Measurements from ENCODE around the gene ME2.
"Not testable (repeated sequence)": the region's sequence is repeated elsewhere in the genome, so short reads cannot be mapped to it uniquely, and the experiment has no call there.

ME2 gene

GRCh38 chr18:50847192-50847591 is 31.7 kb upstream of the ME2 start:
- no peak overlapping the region for H3K9ac ChIP-seq (ENCODE audit: low read length)
- no peak overlapping the region for H3K27ac ChIP-seq (ENCODE audit: low read depth, low read length)
- no peaks in the 10 kb centered on the region for H3K4me1 ChIP-seq (ENCODE audit: control insufficient read depth, insufficient read depth, low read length)
- H3K36me3 ChIP-seq (ENCODE audit: control insufficient read depth, insufficient read depth, low read length) = no peaks in the 10 kb centered on the region
- H3K27me3 ChIP-seq (ENCODE audit: control insufficient read depth, insufficient read depth, low read length) = no peaks in the 10 kb centered on the region
- no peak overlapping the region for H3K4me3 ChIP-seq (ENCODE audit: low read depth, low read length)
- H3K9me3 ChIP-seq (ENCODE audit: control insufficient read depth, insufficient read depth, low read depth, low read length) = no peaks in the 10 kb centered on the region

GRCh38 chr18:50848061-50848551 is 30.8 kb upstream of the ME2 start:
- Histone ChIP-seq H3K9me3 (ENCODE audit: control insufficient read depth, insufficient read depth, low read depth, low read length) (no peaks in the 10 kb centered on the region), H3K4me1 (ENCODE audit: control insufficient read depth, insufficient read depth, low read length) (no peaks in the 10 kb centered on the region), H3K36me3 (ENCODE audit: control insufficient read depth, insufficient read depth, low read length) (no peaks in the 10 kb centered on the region), H3K27ac (ENCODE audit: low read depth, low read length) (no peak overlapping the region), H3K9ac (ENCODE audit: low read length) (no peak overlapping the region), H3K27me3 (ENCODE audit: control insufficient read depth, insufficient read depth, low read length) (no peaks in the 10 kb centered on the region), H3K4me3 (ENCODE audit: low read depth, low read length) (no peak overlapping the region)

- Histone ChIP-seq H3K27me3 (ENCODE audit: control insufficient read depth, insufficient read depth, low read length) (no peaks in the 10 kb centered on the region), H3K4me3 (ENCODE audit: low read depth, low read length) (no peak overlapping the region), H3K9me3 (ENCODE audit: control insufficient read depth, insufficient read depth, low read depth, low read length) (no peaks in the 10 kb centered on the region), H3K36me3 (ENCODE audit: control insufficient read depth, insufficient read depth, low read length) (no peaks in the 10 kb centered on the region), H3K9ac (ENCODE audit: low read length) (no peak overlapping the region), H3K27ac (ENCODE audit: low read depth, low read length) (no peak overlapping the region), H3K4me1 (ENCODE audit: control insufficient read depth, insufficient read depth, low read length) (no peaks in the 10 kb centered on the region)
Measured at GRCh38 chr18:50848991-50849390, 29.9 kb upstream of the ME2 start.

DNA sequence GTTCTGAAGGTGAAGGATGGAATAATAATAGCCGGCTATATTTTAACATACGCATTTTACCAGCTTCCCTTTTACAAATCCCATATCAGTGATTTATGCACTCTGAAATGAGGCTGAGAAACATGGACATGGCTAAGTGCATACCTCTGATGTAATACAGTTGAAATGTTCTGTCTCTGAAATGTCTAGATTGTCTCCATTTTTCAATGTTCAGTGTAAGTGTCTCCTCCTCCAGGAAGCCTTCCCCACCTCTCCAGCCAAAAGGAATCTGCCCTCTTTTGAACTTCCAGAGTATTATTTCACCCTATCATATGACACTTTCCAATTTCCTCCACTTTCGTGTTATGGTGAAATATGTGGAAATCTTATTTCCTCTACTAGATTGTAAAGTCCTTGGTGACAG is 29.5 kb upstream of the ME2 start:
- Histone ChIP-seq H3K9ac (ENCODE audit: low read length) (no peak overlapping the region), H3K4me1 (ENCODE audit: control insufficient read depth, insufficient read depth, low read length) (no peaks in the 10 kb centered on the region), H3K27ac (ENCODE audit: low read depth, low read length) (no peak overlapping the region), H3K36me3 (ENCODE audit: control insufficient read depth, insufficient read depth, low read length) (no peaks in the 10 kb centered on the region), H3K27me3 (ENCODE audit: control insufficient read depth, insufficient read depth, low read length) (no peaks in the 10 kb centered on the region), H3K9me3 (ENCODE audit: control insufficient read depth, insufficient read depth, low read depth, low read length) (no peaks in the 10 kb centered on the region), H3K4me3 (ENCODE audit: low read depth, low read length) (no peak overlapping the region)

- Histone ChIP-seq H3K4me3 (ENCODE audit: low read depth, low read length) (no peak overlapping the region), H3K4me1 (ENCODE audit: control insufficient read depth, insufficient read depth, low read length) (no peaks in the 10 kb centered on the region), H3K27ac (ENCODE audit: low read depth, low read length) (no peak overlapping the region), H3K9me3 (ENCODE audit: control insufficient read depth, insufficient read depth, low read depth, low read length) (no peaks in the 10 kb centered on the region), H3K27me3 (ENCODE audit: control insufficient read depth, insufficient read depth, low read length) (no peaks in the 10 kb centered on the region), H3K9ac (ENCODE audit: low read length) (no peak overlapping the region), H3K36me3 (ENCODE audit: control insufficient read depth, insufficient read depth, low read length) (no peaks in the 10 kb centered on the region)
Measured at GRCh38 chr18:50850307-50851065, 28.4 kb upstream of the ME2 start.

GRCh38 chr18:50853863-50854271 is 25.1 kb upstream of the ME2 start:
- no peaks in the 10 kb centered on the region for H3K27me3 ChIP-seq (ENCODE audit: control insufficient read depth, insufficient read depth, low read length)
- no peaks in the 10 kb centered on the region for H3K4me1 ChIP-seq (ENCODE audit: control insufficient read depth, insufficient read depth, low read length)
- no peaks in the 10 kb centered on the region for H3K36me3 ChIP-seq (ENCODE audit: control insufficient read depth, insufficient read depth, low read length)
- H3K9me3 ChIP-seq (ENCODE audit: control insufficient read depth, insufficient read depth, low read depth, low read length) = no peaks in the 10 kb centered on the region
- H3K27ac ChIP-seq (ENCODE audit: low read depth, low read length) = no peak overlapping the region
- H3K4me3 ChIP-seq (ENCODE audit: low read depth, low read length) = no peak overlapping the region
- no peak overlapping the region for H3K9ac ChIP-seq (ENCODE audit: low read length)

DNA sequence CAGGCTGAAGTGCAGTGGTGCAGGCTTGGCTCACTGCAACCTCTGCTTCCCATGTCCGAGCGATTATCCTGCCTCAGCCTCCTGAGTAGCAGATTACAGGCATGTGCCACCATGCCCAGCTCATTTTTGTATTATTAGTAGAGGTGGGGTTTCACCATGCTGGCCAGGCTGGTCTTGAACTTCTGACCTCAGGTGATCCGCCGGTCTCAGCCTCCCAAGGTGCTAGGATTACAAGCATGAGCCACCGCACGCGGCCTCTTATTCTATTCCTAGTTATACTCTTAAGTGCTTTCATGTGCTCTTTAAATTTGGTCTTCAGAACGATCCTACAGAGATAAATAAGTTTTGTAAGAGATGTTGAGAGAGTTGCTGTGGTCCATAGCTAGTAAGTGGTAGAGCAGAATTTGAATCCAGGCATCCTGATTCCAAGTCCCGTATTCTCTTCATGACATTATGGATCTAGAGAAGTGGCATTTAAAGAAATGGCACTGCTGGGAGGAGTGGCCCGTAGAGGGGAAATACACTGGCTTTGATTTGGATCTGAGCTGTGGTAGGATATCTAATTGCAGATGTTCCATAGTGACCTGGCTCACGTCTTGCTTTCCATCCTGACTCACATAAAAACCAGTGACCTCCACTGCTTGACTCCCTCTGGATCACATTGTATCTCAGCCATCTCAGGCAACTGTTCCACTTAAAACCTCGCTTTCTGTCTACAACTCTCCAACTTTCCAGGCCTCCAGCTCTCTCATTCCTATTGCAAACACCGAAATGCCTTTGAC is 22.8 kb upstream of the ME2 start:
- H3K27ac ChIP-seq (ENCODE audit: low read depth, low read length) = no peak overlapping the region
- no peaks in the 10 kb centered on the region for H3K27me3 ChIP-seq (ENCODE audit: control insufficient read depth, insufficient read depth, low read length)
- no peak overlapping the region for H3K4me3 ChIP-seq (ENCODE audit: low read depth, low read length)
- H3K9ac ChIP-seq (ENCODE audit: low read length) = no peak overlapping the region
- no peaks in the 10 kb centered on the region for H3K36me3 ChIP-seq (ENCODE audit: control insufficient read depth, insufficient read depth, low read length)
- H3K4me1 ChIP-seq (ENCODE audit: control insufficient read depth, insufficient read depth, low read length) = no peaks in the 10 kb centered on the region
- no peaks in the 10 kb centered on the region for H3K9me3 ChIP-seq (ENCODE audit: control insufficient read depth, insufficient read depth, low read depth, low read length)

GRCh38 chr18:50857166-50857565 is 21.8 kb upstream of the ME2 start:
- not testable (repeated sequence) for H3K36me3 ChIP-seq (ENCODE audit: control insufficient read depth, insufficient read depth, low read length); H3K27ac ChIP-seq (ENCODE audit: low read depth, low read length); H3K9ac ChIP-seq (ENCODE audit: low read length); H3K4me1 ChIP-seq (ENCODE audit: control insufficient read depth, insufficient read depth, low read length); H3K4me3 ChIP-seq (ENCODE audit: low read depth, low read length); H3K27me3 ChIP-seq (ENCODE audit: control insufficient read depth, insufficient read depth, low read length); H3K9me3 ChIP-seq (ENCODE audit: control insufficient read depth, insufficient read depth, low read depth, low read length)

DNA sequence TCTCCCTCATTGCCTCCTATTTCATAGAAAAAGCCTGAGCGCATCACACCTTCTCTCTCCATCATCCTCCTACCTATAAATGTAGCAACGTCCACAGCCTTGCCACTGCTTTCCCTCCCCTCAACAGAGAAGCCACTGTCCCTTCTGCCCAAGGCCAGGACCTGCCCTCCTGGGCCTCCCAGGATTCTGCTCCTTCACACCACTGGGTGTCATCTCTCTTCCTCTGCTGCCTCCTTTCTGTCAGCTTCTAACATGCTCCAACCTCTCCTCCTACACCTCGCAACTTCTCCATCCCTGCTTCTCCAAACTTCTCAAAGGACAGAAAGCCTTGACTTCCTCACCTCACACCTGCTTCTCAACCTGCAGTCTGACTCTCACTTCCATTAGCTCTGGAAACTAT is 21.2 kb upstream of the ME2 start:
- H3K9ac ChIP-seq (ENCODE audit: low read length) = no peak overlapping the region
- H3K27me3 ChIP-seq (ENCODE audit: control insufficient read depth, insufficient read depth, low read length) = no peaks in the 10 kb centered on the region
- no peaks in the 10 kb centered on the region for H3K9me3 ChIP-seq (ENCODE audit: control insufficient read depth, insufficient read depth, low read depth, low read length)
- no peak overlapping the region for H3K27ac ChIP-seq (ENCODE audit: low read depth, low read length)
- no peaks in the 10 kb centered on the region for H3K36me3 ChIP-seq (ENCODE audit: control insufficient read depth, insufficient read depth, low read length)
- no peak overlapping the region for H3K4me3 ChIP-seq (ENCODE audit: low read depth, low read length)
- no peaks in the 10 kb centered on the region for H3K4me1 ChIP-seq (ENCODE audit: control insufficient read depth, insufficient read depth, low read length)

- no peaks in the 10 kb centered on the region for H3K27me3 ChIP-seq (ENCODE audit: control insufficient read depth, insufficient read depth, low read length)
Measured at GRCh38 chr18:50859793-50860555, 18.9 kb upstream of the ME2 start.

GRCh38 chr18:50861617-50862016 is 17.3 kb upstream of the ME2 start:
- Histone ChIP-seq H3K9me3 (ENCODE audit: control insufficient read depth, insufficient read depth, low read depth, low read length) (no peaks in the 10 kb centered on the region), H3K27me3 (ENCODE audit: control insufficient read depth, insufficient read depth, low read length) (no peaks in the 10 kb centered on the region), H3K27ac (ENCODE audit: low read depth, low read length) (no peak overlapping the region)

More at GRCh38 chr18:50859793-50860555, 18.9 kb upstream of the ME2 start:
- H3K9ac ChIP-seq (ENCODE audit: low read length) = no peak overlapping the region
- no peaks in the 10 kb centered on the region for H3K36me3 ChIP-seq (ENCODE audit: control insufficient read depth, insufficient read depth, low read length)
- no peak overlapping the region for H3K27ac ChIP-seq (ENCODE audit: low read depth, low read length)
- H3K9me3 ChIP-seq (ENCODE audit: control insufficient read depth, insufficient read depth, low read depth, low read length) = no peaks in the 10 kb centered on the region
- no peak overlapping the region for H3K4me3 ChIP-seq (ENCODE audit: low read depth, low read length)
- no peaks in the 10 kb centered on the region for H3K4me1 ChIP-seq (ENCODE audit: control insufficient read depth, insufficient read depth, low read length)

More at GRCh38 chr18:50861617-50862016, 17.3 kb upstream of the ME2 start:
- Histone ChIP-seq H3K4me1 (ENCODE audit: control insufficient read depth, insufficient read depth, low read length) (no peaks in the 10 kb centered on the region), H3K4me3 (ENCODE audit: low read depth, low read length) (no peak overlapping the region), H3K9ac (ENCODE audit: low read length) (no peak overlapping the region), H3K36me3 (ENCODE audit: control insufficient read depth, insufficient read depth, low read length) (no peaks in the 10 kb centered on the region)

Measured in HUES6 (cell line).